ENCODE measurements around the gene NFATC3.
"Not testable (repeated sequence)": the region's sequence is repeated elsewhere in the genome, so short reads cannot be mapped to it uniquely, and the experiment has no call there.

The NFATC3 gene

GRCh38 chr16:68120496-68120895, 35.3 kb downstream of the NFATC3 start:
- DNase-seq: not testable (repeated sequence)

DNA sequence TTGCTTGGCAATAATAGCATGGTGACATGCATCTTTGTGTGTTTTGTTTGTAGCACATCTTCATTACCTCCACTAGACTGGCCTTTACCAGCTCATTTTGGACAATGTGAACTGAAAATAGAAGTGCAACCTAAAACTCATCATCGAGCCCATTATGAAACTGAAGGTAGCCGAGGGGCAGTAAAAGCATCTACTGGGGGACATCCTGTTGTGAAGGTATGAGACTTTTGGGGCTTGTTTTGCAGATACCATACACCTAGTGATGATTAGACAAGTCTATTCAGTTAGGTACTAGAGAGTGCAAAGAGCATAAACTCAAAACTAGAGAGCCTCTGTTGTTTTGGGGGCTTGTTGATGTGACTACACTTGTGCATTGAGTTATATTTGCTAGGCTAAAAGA, 41.2 kb downstream of the NFATC3 start:
- DNase-seq: no peak

- peak; percentile 15 for DNase-seq
Measured at GRCh38 chr16:68128577-68129305, 43.6 kb downstream of the NFATC3 start.

GRCh38 chr16:68130520-68130919, 45.4 kb downstream of the NFATC3 start:
- no peak for DNase-seq

DNA sequence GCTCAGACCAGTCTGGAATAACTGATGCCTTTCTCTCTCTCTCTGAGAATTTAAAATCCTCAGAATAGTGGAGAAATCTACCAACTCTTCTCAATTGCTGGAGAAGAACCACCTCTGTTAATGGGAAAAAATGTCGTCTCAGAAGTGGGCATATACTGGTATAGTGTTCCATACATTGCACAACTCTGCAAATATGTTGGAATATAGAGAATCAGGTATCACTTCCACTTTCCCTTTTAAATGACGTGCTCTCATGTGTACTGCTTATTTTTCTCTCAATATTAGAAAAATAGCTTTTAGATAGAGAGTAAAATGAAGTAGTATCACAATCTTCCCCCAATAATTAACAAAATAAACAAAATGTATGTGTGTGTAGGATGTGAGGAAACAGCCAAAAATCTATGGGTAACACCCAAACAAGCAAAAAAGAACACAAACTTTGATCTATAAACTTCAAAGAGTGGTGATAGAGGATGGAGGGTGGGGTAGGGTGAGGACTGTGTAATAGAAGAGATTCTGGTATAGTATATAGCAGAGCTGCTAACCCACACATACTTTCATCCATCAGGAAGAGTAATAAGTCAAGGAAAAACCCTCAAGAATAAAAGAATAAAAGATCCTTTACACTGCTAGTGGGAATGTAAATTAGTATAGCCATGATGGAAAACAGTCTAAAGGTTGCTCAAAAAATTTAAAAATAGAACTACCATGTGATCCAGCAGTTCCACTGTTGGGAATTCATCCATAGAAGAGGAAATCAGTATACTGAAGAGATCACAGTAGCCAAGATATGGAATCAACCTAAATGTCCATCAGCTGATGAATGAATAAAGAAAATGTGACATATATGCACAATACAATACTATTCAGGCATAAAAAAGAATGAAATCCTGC, 46.9 kb downstream of the NFATC3 start:
- DNase-seq: no peak

DNA sequence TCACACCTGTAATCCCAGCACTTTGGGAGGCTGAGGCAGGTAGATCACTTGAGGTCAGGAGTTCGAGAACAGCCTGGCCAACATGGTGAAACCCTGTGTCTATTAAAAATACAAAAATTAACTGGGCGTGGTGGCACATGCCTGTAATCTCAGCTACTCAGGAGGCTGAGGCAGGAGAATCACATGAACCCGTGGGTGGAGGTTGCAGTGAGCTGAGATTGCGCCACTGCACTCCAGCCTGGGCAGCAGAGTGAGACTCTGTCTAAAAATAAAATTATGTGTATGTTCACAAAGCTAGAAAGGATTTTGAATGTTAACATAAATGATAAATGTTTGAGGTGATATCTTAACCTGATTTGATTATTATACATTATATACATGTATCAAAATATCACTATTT, 47.8 kb downstream of the NFATC3 start:
- not testable (repeated sequence) for DNase-seq

GRCh38 chr16:68134644-68135043, 49.5 kb downstream of the NFATC3 start:
- DNase-seq: no peak

DNA sequence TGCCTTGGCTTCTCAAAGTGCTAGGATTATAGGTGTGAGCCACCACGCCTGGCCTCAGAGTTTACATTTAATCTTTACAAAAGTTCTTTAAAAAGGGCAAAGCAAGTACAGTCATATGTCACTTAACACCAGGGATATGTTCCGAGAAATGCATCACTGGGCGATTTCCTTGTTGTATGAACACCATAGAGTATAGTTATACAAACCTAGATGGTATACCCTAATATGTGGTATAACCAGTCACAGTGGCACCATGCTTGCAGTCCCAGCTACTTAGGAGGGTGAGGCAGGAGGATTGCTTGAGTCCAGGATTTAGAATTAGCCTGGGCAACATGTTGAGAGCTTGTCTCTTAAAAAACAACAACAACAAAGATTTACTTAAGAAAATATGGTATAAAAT, 51.3 kb downstream of the NFATC3 start:
- DNase-seq: no peak

- no peak for DNase-seq
Measured at GRCh38 chr16:68144008-68144407, 58.8 kb downstream of the NFATC3 start.

- peak; percentile 31 for DNase-seq
Measured at GRCh38 chr16:68146585-68146984, 61.4 kb downstream of the NFATC3 start.

DNA sequence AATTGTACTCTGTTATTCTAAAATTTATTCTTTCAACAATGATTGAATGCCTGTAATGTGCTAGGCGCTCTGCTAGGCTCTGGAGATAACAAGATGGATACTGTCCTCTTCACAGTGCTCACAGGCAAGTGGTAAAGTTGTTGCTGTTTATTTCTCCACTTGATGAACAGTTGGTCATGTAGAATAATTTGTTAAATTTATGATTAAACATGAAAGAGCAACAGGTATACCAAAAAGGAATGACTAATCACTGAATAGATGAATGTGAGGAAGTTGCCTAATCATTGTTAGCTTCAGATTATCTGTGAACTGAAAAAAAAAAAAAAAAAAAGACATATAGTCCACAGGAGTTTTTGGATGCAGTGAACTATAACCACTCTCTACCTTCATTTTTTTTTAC, 62.3 kb downstream of the NFATC3 start:
- DNase-seq: no peak

DNA sequence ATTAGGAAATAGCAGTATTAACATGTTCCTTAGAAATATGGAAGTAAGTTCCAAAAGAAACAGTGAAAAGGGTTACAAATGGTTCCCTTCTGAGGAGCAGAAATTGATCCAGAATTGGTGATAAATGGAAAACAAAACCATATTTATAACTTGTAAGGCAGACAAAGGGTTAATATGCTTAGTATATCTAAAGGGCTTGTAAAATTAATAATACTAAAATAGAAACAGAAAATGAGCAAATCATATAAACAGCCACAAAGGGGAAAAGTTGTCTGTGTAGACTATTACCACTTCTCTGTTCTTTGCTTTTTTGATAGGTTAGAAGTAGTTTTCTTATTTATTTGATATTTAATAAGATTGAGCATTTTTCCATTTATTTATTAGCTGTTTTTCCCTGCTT, 64.4 kb downstream of the NFATC3 start:
- no peak for DNase-seq

- DNase-seq: no peak
Measured at GRCh38 chr16:68155425-68155824, 70.3 kb downstream of the NFATC3 start.

- no peak for DNase-seq
Measured at GRCh38 chr16:68162413-68162812, 77.2 kb downstream of the NFATC3 start.

GRCh38 chr16:68163275-68163674, 78.1 kb downstream of the NFATC3 start:
- not testable (repeated sequence) for DNase-seq

- no peak for DNase-seq
Measured at GRCh38 chr16:68166264-68166663, 81.1 kb downstream of the NFATC3 start.

DNA sequence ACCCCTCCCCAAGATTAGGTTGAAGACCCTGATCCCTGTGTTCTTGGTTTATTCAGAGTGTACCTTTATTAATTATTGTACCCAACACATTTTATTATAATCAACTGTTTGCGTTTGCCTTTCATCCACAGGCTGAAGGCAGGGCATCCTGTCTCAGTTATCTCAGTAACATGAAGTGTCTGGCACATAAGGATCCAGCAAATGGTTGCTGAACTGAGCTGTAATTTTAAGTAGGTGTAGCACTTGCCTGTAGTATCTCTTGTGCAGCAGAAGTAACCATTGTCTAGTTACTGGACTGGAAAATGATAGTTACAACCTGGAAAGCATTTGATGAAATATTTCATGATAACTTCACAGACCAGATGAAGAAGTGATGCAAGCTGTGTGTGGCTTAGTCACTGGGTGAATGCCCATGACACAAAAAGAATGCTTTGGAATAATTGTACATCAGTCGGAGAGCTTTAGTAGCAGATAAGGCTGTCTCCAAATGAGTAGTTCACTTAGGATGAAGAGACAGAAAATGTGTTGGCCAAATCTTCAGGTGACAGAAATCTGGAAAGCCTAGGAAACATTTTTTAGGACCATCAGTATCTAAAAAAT, 94.1 kb downstream of the NFATC3 start:
- DNase-seq: no peak

- DNase-seq: no peak
Measured at GRCh38 chr16:68179855-68180254, 94.7 kb downstream of the NFATC3 start.

GRCh38 chr16:68183046-68183445, 97.9 kb downstream of the NFATC3 start:
- DNase-seq: no peak

DNA sequence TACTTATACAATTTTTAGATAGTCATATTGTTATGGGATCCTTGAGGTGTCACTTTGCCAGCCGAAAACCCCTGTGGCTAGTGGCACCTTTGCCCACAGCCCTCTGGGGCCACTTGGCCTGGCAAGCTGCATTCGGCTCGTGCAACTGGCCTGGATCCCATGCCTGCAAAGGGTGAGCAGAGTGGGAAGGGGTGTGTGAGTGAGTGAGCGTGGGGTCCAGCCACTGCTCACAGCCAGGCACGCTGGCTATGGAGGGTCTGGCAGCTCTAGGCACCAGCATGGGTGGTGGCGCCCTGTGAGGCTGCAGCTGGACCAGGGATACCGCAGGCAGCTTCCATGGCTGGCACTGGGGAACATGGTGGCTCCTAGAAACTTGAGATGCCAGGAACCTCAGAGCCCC, 101.7 kb downstream of the NFATC3 start:
- DNase-seq: no peak

- no peak for DNase-seq
Measured at GRCh38 chr16:68187505-68187904, 102.3 kb downstream of the NFATC3 start.

DNA sequence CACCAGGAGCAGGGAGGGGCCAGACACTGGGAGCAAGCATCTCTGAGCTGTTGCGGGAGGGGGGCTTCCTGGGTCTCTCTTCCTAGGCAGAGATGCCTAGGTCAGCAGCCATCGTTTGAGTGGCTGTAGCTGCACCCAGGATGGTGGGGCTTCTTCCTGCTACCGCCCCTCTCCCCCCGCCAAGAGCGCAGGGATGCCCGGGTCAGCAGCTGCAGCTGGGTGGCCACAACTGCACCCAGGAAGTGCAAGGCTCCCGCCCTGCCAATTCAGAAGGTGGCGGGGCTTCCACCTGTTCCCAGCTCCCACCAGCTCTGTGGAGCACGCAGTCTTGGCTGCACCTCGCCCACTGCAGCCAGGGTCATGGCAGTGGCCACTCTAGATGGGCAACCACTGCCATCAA, 103.0 kb downstream of the NFATC3 start:
- no peak for DNase-seq

DNA sequence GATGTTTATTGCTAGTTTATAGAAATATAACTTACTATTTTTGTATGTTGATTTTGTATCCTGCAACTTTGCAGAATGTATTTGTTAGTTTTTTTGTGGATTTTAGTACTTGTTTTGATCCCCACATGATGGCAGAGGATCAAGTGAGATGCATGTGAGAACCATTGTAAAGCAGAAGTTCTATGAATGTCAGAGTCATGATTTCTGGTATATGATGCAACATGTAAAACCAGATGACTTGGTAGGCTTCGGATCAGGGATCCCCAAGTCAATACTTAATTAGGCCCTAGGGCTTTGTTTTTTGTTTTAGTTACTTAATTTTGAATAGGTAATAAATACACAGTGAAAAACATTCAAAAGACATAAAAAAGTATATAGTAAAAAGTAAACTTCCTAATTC, 104.9 kb downstream of the NFATC3 start:
- no peak for DNase-seq

Data from eye (tissue), 1 donor.